Lower lobe of right lung (tissue), 2 donors: ENCODE data around the gene GOLGA2. TPM values are rescaled to one million over a fixed set of nuclear protein-coding genes. Genes with fewer than 3 reads are reported as not detected.

Experiments
- ATAC-seq, 2 donors: fragments of 200-7000 bp; cut with Tn5 transposase; one replicate each; pipeline ENCODE4 v1.9.1; 2020 to 2022; ENCODE audit warnings: mild to moderate bottlenecking in 2 of 2, moderate library complexity in 2 of 2
- DNase-seq: peaks from one replicate; pipeline ENCODE4 v3.0.0-alpha.2; 2020
- H3K27ac ChIP-seq: fragments of 200-600 bp; one replicate; pipeline ENCODE4 v1.8.0; 2022
- H3K27me3 ChIP-seq: fragments of 200-600 bp; one replicate; pipeline ENCODE4 v1.8.0; 2022; ENCODE audit warnings: low read depth
- H3K36me3 ChIP-seq: fragments of 200-600 bp; one replicate; pipeline ENCODE4 v1.8.0; 2022; ENCODE audit warnings: mild to moderate bottlenecking
- H3K4me1 ChIP-seq: fragments of 200-600 bp; one replicate; pipeline ENCODE4 v1.8.0; 2022
- H3K4me3 ChIP-seq: fragments of 200-600 bp; one replicate; pipeline ENCODE4 v1.8.0; 2022; ENCODE audit warnings: mild to moderate bottlenecking
- H3K9me3 ChIP-seq: fragments of 200-600 bp; one replicate; pipeline ENCODE4 v1.8.0; 2022
- CTCF ChIP-seq: fragments of 200-600 bp; IDR thresholded peaks from one replicate; pipeline ENCODE4 v1.8.0; 2022; ENCODE audit warnings: antibody characterized with exemption, mild to moderate bottlenecking
- intact Hi-C: fragments of 100-400 bp; cut with DNase I; formaldehyde crosslinking; loops from one replicate; pipeline ENCODE4 v1.11.0; 2022
- total RNA-seq: library from RNA; stranded (reverse); fragmentation: NEBNext Ultra II Directional; extraction: Animal tissue kit (Norgen Biotek cat#: 25700); gene quantifications from one replicate; pipeline ENCODE4 v1.2.1, GENCODE V29; 2021
- donor health status: DM: no; HTN: yes; CAD: no; lungs with severe emphysema.

Gene GOLGA2
- total RNA-seq, 1 donor from 2014 or later, result 82.7 TPM

- Histone ChIP-seq H3K36me3 (peaks cover 18% of the 10 kb centered on the region), H3K4me3 (peak overlapping the region; percentile 86), H3K4me1 (peaks cover 45% of the 10 kb centered on the region), H3K27ac (peak overlapping the region; percentile 88), H3K27me3 (no peaks in the 10 kb centered on the region), H3K9me3 (no peaks in the 10 kb centered on the region)
- intact Hi-C loops, result no loop called here
- DNase-seq (no peak), ATAC-seq (peak; percentile 7 to 19)
- no peak for TF ChIP-seq CTCF
Observed at GRCh38 chr9:128276574-128277270, 915 bp upstream of the GOLGA2 start.

- TF ChIP-seq CTCF, result no peak
Observed at GRCh38 chr9:128276008-128276573, 284 bp upstream of the GOLGA2 start, which contains the start of gene SWI5. SWI5 (plus strand) TSS chr9:128276276.

GRCh38 chr9:128274245-128274644, 1.6 kb downstream of the GOLGA2 start:
- peaks cover 32% of the 10 kb centered on the region for H3K36me3 ChIP-seq
- no peak for DNase-seq
- ATAC-seq, result no peak
- peaks cover 37% of the 10 kb centered on the region for H3K4me1 ChIP-seq
- H3K27ac ChIP-seq, result peak overlapping the region; percentile 88
- H3K27me3 ChIP-seq, result no peaks in the 10 kb centered on the region
- H3K9me3 ChIP-seq, result no peaks in the 10 kb centered on the region
- H3K4me3 ChIP-seq, result peak overlapping the region; percentile 86
- intact Hi-C loops, result no loop called here
- TF ChIP-seq CTCF, result no peak

More at GRCh38 chr9:128276008-128276573, 284 bp upstream of the GOLGA2 start, which contains the start of gene SWI5:
- peak within 1 kb of the TSS; percentile 88 for H3K27ac ChIP-seq
- peaks cover 24% of the 10 kb centered on the region for H3K36me3 ChIP-seq
- peaks cover 45% of the 10 kb centered on the region for H3K4me1 ChIP-seq
- ATAC-seq, result peak; percentile 99
- DNase-seq, result peak; percentile 99
- H3K9me3 ChIP-seq, result no peaks in the 10 kb centered on the region
- peak within 1 kb of the TSS; percentile 86 for H3K4me3 ChIP-seq
- intact Hi-C loops, result no loop called here
- H3K27me3 ChIP-seq, result no peaks in the 10 kb centered on the region

- H3K36me3 ChIP-seq, result peaks cover 55% of the 10 kb centered on the region
- no peak overlapping the region for H3K4me3 ChIP-seq
- ATAC-seq (no peak), DNase-seq (no peak)
- TF ChIP-seq CTCF, result no peak
- H3K4me1 ChIP-seq, result peaks cover 15% of the 10 kb centered on the region
- intact Hi-C loops, result no loop called here
- H3K27me3 ChIP-seq, result no peaks in the 10 kb centered on the region
- no peak overlapping the region for H3K27ac ChIP-seq
- H3K9me3 ChIP-seq, result no peaks in the 10 kb centered on the region
Observed at GRCh38 chr9:128271512-128271911, 4.3 kb downstream of the GOLGA2 start.

GRCh38 chr9:128271112-128271511, 4.7 kb downstream of the GOLGA2 start:
- intact Hi-C loops, result no loop called here
- H3K9me3 ChIP-seq, result no peaks in the 10 kb centered on the region
- H3K27ac ChIP-seq, result no peak overlapping the region
- H3K4me3 ChIP-seq, result no peak overlapping the region
- peaks cover 59% of the 10 kb centered on the region for H3K36me3 ChIP-seq
- no peak for ATAC-seq
- no peak for TF ChIP-seq CTCF
- DNase-seq, result no peak
- H3K27me3 ChIP-seq, result no peaks in the 10 kb centered on the region
- H3K4me1 ChIP-seq, result peaks cover 13% of the 10 kb centered on the region
